ENCODE data around the gene RPL26.

DNA sequence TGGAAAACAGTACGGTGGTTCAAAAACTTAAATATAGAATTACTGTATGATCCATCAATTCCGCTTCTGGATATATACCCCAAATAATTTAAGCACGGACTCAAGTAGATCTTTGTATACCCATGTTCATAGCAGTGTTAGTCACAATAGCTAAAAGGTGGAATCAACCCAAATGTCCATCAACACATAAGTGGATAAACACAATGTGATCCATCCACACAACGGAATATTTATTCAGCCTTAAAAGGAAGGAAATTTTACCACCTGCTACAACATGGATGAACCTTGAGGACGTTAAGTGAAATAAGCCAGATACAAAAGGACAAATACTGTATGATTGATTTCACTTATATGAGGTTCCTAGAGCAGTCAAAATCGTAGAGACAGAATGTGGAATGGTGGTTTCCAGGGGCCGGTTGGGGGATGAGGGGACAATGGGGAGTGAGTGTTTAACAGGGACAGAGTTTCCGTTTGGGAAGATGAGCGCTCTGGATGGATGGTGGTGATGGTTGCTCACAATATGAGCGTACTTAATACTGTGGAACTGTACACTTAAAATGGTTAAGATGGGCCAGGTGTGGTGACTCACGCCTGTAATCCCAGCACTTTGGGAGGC, 20.0 kb upstream of the RPL26 start:
- TF ChIP-seq, protein P1, sequence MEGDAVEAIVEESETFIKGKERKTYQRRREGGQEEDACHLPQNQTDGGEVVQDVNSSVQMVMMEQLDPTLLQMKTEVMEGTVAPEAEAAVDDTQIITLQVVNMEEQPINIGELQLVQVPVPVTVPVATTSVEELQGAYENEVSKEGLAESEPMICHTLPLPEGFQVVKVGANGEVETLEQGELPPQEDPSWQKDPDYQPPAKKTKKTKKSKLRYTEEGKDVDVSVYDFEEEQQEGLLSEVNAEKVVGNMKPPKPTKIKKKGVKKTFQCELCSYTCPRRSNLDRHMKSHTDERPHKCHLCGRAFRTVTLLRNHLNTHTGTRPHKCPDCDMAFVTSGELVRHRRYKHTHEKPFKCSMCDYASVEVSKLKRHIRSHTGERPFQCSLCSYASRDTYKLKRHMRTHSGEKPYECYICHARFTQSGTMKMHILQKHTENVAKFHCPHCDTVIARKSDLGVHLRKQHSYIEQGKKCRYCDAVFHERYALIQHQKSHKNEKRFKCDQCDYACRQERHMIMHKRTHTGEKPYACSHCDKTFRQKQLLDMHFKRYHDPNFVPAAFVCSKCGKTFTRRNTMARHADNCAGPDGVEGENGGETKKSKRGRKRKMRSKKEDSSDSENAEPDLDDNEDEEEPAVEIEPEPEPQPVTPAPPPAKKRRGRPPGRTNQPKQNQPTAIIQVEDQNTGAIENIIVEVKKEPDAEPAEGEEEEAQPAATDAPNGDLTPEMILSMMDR (IDR thresholded peaks at IDR 0.05), result no peak
- TF ChIP-seq POLR2A (IDR thresholded peaks at IDR 0.05), result no peak

Measured in body of pancreas (tissue), 4 donors.